H1 (cell line): Measurements from ENCODE around the gene DOK7.

ENCODE experiments used
- BCL11A ChIP-seq, 2 experiments: IDR thresholded peaks; one replicate each; pipeline ENCODE4 v1.6.1; 2011; ENCODE audit warnings: low read depth in 2 of 2, low read length in 2 of 2, mild to moderate bottlenecking in 2 of 2
- CTCF ChIP-seq, 3 experiments: IDR thresholded peaks; 1 replicate in 2 of 3; 2 replicates in 1 of 3; pipeline versions ENCODE4 v1.5.1 to v1.6.1; 2011; ENCODE audit warnings: low read length in 3 of 3, mild to moderate bottlenecking in 3 of 3, inconsistent platforms in 2 of 3, low read depth in 1 of 3, moderate library complexity in 1 of 3; ENCODE audit not compliant: insufficient read depth in 1 of 3; ENCODE audit errors: control extremely low read depth in 1 of 3
- RXRA ChIP-seq: IDR thresholded peaks from 2 replicates; pipeline ENCODE4 v1.6.1; 2011; ENCODE audit warnings: low read depth, mild to moderate bottlenecking, low read length, moderate library complexity; ENCODE audit not compliant: insufficient read depth
- SP1 ChIP-seq: IDR thresholded peaks from 2 replicates; pipeline ENCODE4 v1.6.1; 2011; ENCODE audit warnings: low read depth, low read length
- TAF1 ChIP-seq: IDR thresholded peaks from 2 replicates; pipeline ENCODE4 v1.6.1; 2011; ENCODE audit warnings: mild to moderate bottlenecking, low read depth, low read length
- ZNF274 ChIP-seq: IDR thresholded peaks from 2 replicates; pipeline ENCODE4 v1.7.0; 2012; ENCODE audit warnings: low read length, borderline replicate concordance; ENCODE audit errors: extremely low read depth

DNA sequence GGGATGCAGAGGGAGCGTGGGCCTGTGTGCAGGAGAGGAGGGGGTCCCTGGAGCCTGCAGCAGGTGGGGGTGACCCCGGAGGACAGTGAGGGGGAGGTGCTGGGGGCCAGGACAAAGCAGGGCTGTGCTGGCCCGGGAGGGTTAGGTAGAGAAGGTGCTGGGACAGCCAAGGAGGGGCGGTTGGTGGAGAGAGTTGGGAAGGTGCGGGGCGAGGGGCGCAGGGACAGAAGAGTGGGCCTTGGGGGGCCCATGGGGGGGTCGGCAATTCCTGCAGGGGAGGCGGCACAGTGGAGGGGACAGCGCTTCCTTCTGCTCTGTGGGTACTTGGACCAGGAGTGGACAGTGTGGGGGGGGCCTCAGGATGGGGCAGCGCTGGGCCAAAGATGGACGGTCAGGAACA lies 36.6 kb downstream of the DOK7 start:
- TF ChIP-seq CTCF (IDR thresholded peaks at IDR 0.05; ENCODE audit: control extremely low read depth in 1 of 3, insufficient read depth in 1 of 3, low read depth in 1 of 3, low read length in 3 of 3) (no peak), SP1 (no peak), TAF1 (no peak), BCL11A (IDR thresholded peaks at IDR 0.05; ENCODE audit: low read depth in 2 of 2, low read length in 2 of 2) (no peak), ZNF274 (no peak), RXRA (no peak)
